GM19372 (cell line): ENCODE measurements around the gene IFIT1.
"Not testable (repeated sequence)": the region's sequence is repeated elsewhere in the genome, so short reads cannot be mapped to it uniquely, and the experiment has no call there.

Source experiments
- ATAC-seq: cut with Tn5 transposase; IDR thresholded peaks from one replicate; pipeline ENCODE4 v1.9.1; 2021; ENCODE audit warnings: mild to moderate bottlenecking, low read depth, moderate library complexity; ENCODE audit not compliant: unreplicated experiment

Gene IFIT1

DNA sequence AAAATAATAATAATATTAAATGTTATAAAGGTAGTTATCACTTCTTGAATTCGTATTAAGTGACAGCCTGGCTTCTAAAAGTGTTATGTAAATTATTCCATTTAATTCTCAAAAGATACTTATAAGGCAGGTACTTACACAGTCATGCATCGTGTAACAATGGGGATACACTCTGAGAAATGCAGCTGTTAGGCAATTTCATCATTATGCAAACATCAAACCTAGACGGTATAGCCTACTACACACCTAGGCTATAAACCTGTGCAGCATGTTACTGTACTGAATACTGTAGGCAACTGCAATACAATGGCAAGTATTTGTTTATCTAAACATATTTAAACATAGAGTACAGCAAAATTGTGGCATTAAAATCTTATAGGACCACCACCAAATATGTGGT lies 1.5 kb downstream of the IFIT1 start:
- no peak for ATAC-seq

- ATAC-seq: no peak
Measured at GRCh38 chr10:89395141-89395540, 2.7 kb downstream of the IFIT1 start.

DNA sequence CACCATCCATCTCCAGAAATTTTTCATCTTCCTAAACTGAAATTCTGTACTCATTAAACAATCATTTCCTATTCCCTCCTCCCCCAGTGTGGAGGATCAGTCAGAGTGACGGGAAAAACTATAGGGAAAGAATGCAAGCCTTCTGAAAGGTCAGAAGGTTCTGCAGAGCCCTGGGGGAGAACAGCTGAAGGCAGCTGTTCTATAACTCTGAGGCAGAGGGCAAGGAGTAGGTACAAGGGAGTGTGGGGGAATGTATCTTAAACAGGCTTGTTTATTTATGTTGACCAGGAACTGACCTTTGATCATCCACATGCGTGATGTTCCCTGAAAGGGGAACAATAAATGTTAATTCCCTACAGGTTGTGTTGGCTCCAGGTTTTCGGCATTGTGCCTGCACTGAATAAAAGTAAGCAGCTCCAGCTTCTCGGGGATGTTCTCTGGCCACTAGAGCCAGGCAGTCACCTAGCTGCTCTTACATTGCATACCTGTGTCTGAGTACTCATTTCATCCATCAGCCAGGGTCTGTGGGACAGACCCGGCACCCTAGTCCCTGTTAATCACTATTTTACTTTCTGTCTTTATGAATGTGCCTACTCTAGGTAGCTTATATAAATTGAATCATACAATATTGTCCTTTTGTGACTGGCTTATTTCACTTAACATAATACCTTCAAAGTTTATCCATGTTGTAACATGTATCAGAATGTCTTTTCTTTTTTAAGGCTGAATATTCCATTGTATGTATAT lies 5.8 kb downstream of the IFIT1 start:
- no peak for ATAC-seq

DNA sequence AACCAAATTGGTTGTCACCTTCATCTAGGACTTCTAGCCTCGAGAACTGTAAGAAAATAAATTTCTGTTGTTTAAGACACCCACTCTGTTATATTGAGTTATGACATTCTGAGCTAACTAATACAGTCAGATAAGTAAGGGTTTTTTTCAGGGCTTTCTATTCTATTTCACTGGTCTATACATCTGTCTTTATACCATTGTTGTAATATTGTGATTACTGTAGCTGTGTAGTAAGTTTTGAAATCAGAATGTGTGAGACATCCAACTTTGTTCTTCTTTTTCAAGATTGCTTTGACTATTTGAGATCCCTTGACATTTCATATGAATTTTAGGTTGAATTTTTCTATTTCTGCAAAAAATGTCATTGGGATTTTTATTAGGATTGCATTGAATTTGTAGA lies 7.5 kb downstream of the IFIT1 start:
- no peak for ATAC-seq

GRCh38 chr10:89403043-89403442 lies 10.6 kb downstream of the IFIT1 start:
- ATAC-seq: no peak

DNA sequence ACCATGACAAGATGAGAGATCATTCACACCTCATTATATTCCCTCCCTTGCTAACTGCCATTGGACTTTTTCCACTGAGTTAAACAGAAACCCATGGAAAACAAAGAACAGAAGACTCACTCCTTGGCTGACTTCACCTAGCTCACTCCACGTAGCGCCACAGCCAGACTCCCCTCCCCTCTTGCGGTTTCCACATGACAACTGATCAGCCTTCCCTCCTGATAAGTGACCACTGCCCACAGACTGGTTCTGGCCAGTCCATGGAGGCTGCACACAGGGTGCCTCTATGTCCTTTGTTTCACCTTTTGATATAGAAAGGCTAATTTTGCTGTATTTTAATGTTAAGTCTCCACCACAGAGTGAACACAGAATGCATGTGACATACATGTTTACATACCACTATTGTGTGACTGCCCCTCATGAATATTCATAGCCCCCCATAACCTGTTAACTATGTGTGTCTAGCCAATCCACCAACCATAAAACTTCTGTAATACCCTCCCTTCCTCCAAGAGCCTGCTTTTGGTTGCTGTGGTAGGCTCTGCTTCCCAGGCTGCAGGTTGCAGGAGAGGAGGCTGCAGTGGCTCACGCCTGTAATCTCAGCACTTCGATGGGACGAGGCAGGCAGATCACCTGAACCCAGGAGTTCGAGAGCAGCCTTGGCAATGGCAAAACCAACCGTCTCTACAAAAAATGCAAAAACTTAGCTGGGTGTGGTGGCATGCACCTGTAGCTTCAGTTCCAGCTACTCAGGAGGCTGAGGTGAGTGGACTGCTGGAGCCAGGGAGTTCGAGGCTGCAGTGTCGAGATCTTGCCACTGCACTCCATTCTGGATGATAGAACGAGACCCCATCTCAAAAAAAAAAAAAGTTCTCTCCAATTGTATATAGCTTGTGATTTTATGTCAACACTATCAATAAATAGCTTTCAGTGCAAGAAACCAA lies 12.0 kb downstream of the IFIT1 start:
- ATAC-seq: no peak

DNA sequence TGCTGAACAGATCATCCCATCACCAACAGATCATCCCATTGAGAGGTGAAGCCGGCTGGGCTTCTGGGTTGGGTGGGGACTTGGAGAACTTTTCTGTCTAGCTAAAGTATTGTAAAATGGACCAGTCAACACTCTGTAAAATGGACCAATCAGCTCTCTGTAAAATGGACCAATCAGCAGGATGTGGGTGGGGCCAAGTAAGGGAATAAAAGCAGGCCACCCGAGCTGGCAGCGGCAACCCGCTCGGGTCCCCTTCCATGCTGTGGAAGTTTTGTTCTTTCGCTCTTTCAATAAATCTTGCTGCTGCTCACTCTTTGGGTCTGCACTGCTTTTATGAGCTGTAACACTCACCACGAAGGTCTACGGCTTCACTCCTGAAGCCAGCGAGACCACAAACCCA lies 13.8 kb downstream of the IFIT1 start:
- not testable (repeated sequence) for ATAC-seq

DNA sequence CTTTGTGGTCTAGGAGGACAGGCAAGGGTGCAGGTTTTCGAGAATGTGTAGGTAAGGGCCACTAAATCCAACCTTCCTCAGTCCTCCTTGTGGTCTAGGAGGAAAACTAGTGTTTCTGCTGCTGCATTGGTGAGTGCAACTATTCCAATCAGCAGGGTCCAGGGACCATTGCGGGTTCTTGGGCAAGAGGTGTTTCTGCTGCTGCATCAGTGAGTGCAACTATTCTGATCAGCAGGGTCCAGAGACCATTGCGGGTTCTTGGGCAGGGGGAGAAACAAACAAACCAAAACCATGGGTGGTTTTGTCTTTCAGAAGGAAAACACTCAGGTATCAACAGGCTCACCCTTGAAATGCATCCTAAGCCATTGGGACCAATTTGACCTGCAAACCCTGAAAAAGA lies 15.4 kb downstream of the IFIT1 start:
- not testable (repeated sequence) for ATAC-seq

- ATAC-seq: not testable (repeated sequence)
Measured at GRCh38 chr10:89409282-89409681, 16.9 kb downstream of the IFIT1 start.

GRCh38 chr10:89410551-89410950 lies 18.1 kb downstream of the IFIT1 start:
- ATAC-seq: not testable (repeated sequence)

DNA sequence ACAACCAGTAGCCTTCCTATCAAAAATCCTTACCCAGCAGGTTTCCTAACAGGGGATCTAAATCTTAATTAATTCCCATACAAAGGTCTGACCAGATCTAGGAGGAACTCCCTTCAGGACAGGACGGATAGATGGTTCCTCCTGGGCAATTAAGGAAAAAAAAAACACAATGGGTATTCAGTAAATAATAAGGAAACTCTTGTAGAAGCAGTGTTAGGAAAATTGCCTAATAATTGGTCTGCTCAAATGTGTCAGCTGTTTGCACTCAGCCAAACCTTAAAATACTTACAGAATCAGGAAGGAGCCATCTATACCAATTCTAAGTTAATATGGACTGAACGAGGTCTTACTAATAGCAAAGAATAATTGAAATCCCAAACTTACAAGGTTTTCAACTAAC lies 18.7 kb downstream of the IFIT1 start:
- ATAC-seq: not testable (repeated sequence)

GRCh38 chr10:89412276-89412675 lies 19.9 kb downstream of the IFIT1 start:
- not testable (repeated sequence) for ATAC-seq

DNA sequence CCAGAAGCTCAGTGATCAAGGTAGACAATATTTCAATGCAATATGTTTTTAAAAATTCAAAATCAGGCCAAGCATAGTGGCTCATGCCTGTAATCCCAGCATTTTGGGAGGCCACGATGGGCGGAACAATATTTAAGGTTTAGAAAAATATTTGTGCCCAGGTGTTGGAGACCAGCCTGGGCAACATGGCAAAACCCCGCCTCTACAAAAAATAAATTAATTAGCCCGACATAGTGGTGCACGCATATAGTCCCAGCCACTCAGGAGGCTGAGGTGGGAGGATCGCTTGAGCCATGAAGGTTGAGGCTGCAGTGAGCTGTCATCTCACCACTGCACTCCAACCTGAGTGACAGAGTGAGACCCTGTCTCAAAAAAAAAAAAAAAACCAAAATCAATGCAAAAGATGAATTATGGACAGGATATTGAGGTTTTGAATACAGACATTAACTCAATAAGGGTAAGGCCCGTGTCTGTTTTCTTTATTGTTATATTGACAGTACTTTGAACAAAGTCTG lies 21.0 kb downstream of the IFIT1 start:
- no peak for ATAC-seq

GRCh38 chr10:89414146-89414878 lies 21.9 kb downstream of the IFIT1 start, which contains the start of gene IFIT5:
TSS of gene IFIT5 (plus strand) at chr10:89414568. CDS start at chr10:89414799, 231 bp downstream.
- ATAC-seq: peak; percentile 75

DNA sequence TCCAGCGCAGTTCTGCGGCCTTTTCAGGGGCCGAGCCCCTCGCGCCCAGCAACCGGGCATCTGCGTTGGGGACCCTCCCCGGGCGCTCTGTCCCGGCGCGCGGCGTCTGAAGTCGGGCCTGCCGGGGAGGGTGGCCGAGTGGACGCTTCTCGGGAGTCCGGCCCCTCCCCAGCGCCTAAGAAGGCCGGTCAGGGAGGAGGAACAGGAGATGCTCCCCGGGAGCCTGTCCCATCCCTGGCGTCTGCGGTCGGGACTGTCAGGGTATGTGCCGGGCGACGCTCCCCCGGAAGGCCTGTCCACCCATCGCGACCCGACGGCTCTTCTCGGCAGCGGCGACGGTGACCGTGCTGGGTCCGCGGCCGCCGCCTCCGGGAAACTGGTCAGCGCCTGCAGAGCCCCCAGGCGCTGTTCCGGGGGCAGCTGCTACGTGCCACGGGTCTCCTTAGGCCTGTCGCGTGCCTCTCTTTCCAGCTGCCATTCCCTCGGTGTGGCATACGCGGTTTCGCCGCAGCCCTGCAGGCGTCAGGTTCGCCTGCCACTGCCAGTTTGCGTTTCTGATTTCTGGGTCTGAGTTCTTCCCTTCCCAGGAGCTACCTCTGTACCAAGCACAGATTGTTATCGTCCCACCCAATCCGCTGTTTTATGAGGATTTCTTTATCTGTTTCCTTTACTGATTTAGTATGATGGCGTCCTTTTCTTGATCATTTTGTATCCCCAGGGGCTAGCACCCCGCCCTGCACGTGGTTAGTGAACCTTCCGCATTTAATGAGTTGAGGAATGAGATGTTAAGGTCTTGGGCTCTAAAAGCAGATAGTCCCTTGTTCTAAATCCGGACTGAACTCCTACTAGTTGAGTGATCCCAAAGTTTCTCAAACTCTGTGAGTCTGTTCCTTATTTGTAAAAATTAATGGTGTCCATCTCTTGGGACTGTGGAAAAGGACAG lies 22.7 kb downstream of the IFIT1 start:
- ATAC-seq: peak; percentile 30

DNA sequence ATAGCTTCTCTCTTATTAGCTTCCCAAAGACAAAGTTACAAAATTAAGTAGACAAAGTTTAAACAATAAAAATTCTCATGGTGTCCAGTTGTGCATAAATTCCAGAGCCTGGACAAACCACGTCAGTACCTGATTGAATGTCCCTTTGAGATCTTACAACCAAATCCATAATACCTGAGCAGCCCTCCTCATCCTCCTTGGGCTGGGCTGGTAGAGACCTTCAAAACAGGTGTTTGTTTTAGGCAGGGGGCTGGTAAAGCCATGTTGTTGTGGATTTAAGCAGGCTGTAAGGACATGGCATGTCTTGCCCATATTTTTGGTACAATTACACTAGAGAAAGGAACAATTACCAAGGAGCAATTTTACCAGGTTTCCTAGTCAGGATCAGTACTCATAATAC lies 24.0 kb downstream of the IFIT1 start:
- no peak for ATAC-seq

GRCh38 chr10:89419548-89419947 lies 27.1 kb downstream of the IFIT1 start:
- no peak for ATAC-seq

- ATAC-seq: no peak
Measured at GRCh38 chr10:89421018-89421476, 28.6 kb downstream of the IFIT1 start.

DNA sequence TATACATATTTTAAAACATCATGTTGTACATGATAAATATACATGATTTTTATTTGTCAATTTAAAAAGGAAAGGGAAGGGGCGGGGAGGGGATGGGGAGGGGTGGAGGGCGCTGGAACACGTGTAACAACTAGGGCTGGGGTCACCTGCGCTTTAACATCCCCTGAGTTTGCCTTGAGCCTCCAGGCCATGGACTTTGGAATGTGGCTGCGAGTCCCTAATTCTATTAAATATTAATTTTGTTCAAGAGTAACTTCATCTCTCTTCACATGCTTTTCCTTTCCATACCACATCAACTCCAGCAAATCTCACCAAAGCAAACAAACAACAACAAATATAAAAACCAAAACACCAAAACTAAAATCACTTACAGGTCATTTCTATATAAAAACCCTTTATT lies 32.6 kb downstream of the IFIT1 start:
- no peak for ATAC-seq
